DND-41 (cell line): ENCODE results near the gene ARID3A.
A peak's percentile ranks its signal among the peaks of the same experiment; 100 is the strongest.

ENCODE experiments used
- ATAC-seq: fragments of 200-7000 bp; cut with Tn5 transposase; 3 replicates; pipeline ENCODE4 v1.9.1; 2021; ENCODE audit warnings: low read depth; ENCODE audit not compliant: insufficient read depth
- DNase-seq: peaks from one replicate; pipeline ENCODE4 v3.0.0-alpha.2; 2020
- H2AFZ ChIP-seq: 2 replicates; pipeline ENCODE4 v1.6.0; 2012; ENCODE audit warnings: low read depth, low read length
- H3K27ac ChIP-seq: 2 replicates; pipeline ENCODE4 v1.5.1; 2012; ENCODE audit warnings: low read length, inconsistent platforms
- H3K27me3 ChIP-seq: fragments of 200-600 bp; sonication (generic); 2 replicates; pipeline ENCODE4 v1.6.0; 2012; ENCODE audit warnings: low read length, mild to moderate bottlenecking, inconsistent platforms; ENCODE audit not compliant: insufficient read depth, poor library complexity
- H3K36me3 ChIP-seq: 2 replicates; pipeline ENCODE4 v1.5.1; 2012; ENCODE audit warnings: low read length, inconsistent platforms; ENCODE audit not compliant: insufficient read depth
- H3K4me1 ChIP-seq: 2 replicates; pipeline ENCODE4 v1.5.1; 2012; ENCODE audit warnings: mild to moderate bottlenecking, low read length; ENCODE audit not compliant: insufficient read depth
- H3K4me2 ChIP-seq: 2 replicates; pipeline ENCODE4 v1.6.0; 2012; ENCODE audit warnings: mild to moderate bottlenecking, moderate library complexity, low read length, inconsistent platforms; ENCODE audit not compliant: insufficient read depth
- H3K4me3 ChIP-seq, 2 experiments: fragments of 200-600 bp in 1 of 2; shearing (Covaris generic) in 1 of 2; 2 replicates each; pipeline ENCODE4 v1.5.1; 2012 to 2016; ENCODE audit warnings: inconsistent platforms in 2 of 2, low read length in 2 of 2, mild to moderate bottlenecking in 2 of 2, low read depth in 1 of 2, moderate library complexity in 1 of 2
- H3K79me2 ChIP-seq: 2 replicates; pipeline ENCODE4 v1.6.0; 2012; ENCODE audit warnings: low read length, inconsistent platforms; ENCODE audit not compliant: insufficient read depth
- H3K9ac ChIP-seq: 2 replicates; pipeline ENCODE4 v1.6.0; 2012; ENCODE audit warnings: low read depth, mild to moderate bottlenecking, inconsistent platforms, low read length, moderate library complexity
- H3K9me3 ChIP-seq: 2 replicates; pipeline ENCODE4 v1.5.1; 2012; ENCODE audit warnings: low read length, moderate library complexity, mild to moderate bottlenecking, inconsistent platforms; ENCODE audit not compliant: insufficient read depth, severe bottlenecking
- H4K20me1 ChIP-seq: 2 replicates; pipeline ENCODE4 v1.6.0; 2012; ENCODE audit warnings: low read length; ENCODE audit not compliant: insufficient read depth
- CTCF ChIP-seq: IDR thresholded peaks from 2 replicates; pipeline ENCODE4 v1.5.1; 2012; ENCODE audit warnings: borderline replicate concordance, low read length, moderate library complexity, mild to moderate bottlenecking; ENCODE audit not compliant: poor library complexity, severe bottlenecking; ENCODE audit errors: extremely low read depth
- EZH2 ChIP-seq: IDR thresholded peaks from 3 replicates; pipeline ENCODE4 v1.6.1; 2012; ENCODE audit warnings: borderline replicate concordance, low read depth, mild to moderate bottlenecking, moderate library complexity, low read length, inconsistent platforms; ENCODE audit not compliant: severe bottlenecking

ARID3A gene

DNA sequence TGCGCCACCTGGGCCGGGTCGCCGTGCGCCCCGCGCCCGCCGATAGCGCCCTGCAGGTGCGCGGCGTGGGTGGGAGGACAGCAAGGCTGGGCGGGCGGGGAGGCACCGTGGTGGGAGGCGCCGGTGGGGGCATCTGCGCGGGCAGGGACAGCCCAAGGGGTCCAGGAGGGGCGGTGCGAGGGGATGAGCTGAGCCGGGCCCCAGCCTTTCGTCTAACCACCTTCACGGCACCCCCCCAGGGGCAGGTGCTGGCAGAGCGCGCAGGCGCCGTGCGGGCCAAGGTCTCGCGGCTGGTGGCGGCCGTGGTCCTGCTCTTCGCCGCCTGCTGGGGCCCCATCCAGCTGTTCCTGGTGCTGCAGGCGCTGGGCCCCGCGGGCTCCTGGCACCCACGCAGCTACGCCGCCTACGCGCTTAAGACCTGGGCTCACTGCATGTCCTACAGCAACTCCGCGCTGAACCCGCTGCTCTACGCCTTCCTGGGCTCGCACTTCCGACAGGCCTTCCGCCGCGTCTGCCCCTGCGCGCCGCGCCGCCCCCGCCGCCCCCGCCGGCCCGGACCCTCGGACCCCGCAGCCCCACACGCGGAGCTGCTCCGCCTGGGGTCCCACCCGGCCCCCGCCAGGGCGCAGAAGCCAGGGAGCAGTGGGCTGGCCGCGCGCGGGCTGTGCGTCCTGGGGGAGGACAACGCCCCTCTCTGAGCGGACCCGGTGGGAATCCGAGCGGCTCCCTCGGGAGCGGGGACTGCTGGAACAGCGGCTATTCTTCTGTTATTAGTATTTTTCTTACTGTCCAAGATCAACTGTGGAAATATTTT, 5.6 kb upstream of the ARID3A start:
- ATAC-seq (peak; percentile 44), DNase-seq (peak; percentile 58)
- no peak overlapping the region for H2AFZ ChIP-seq
- no peak overlapping the region for H3K27ac ChIP-seq
- H4K20me1 ChIP-seq, result no peaks in the 10 kb centered on the region
- peaks cover 22% of the 10 kb centered on the region for H3K4me1 ChIP-seq
- no peaks in the 10 kb centered on the region for H3K9me3 ChIP-seq
- H3K79me2 ChIP-seq, result peaks cover 5% of the 10 kb centered on the region; the same call in 1 of the 2 replicates
- no peak overlapping the region for H3K4me2 ChIP-seq
- no peak overlapping the region for H3K9ac ChIP-seq
- H3K27me3 ChIP-seq, result peaks cover 3% of the 10 kb centered on the region
- no peaks in the 10 kb centered on the region for H3K36me3 ChIP-seq
- no peak overlapping the region for H3K4me3 ChIP-seq
- TF ChIP-seq CTCF, result no peak
- no peak for TF ChIP-seq EZH2

GRCh38 chr19:924553-925086, 1.2 kb upstream of the ARID3A start:
- H3K27me3 ChIP-seq, result peaks cover 3% of the 10 kb centered on the region
- H3K9me3 ChIP-seq, result no peaks in the 10 kb centered on the region
- peak overlapping the region; percentile 94 for H2AFZ ChIP-seq
- H3K4me3 ChIP-seq, result peak overlapping the region; percentile 99 to 100
- ATAC-seq (no peak), DNase-seq (no peak)
- peaks cover 14% of the 10 kb centered on the region for H3K36me3 ChIP-seq
- peaks cover 40% of the 10 kb centered on the region for H3K79me2 ChIP-seq
- no peak for TF ChIP-seq CTCF
- no peak for TF ChIP-seq EZH2
- peak overlapping the region; percentile 80 for H3K27ac ChIP-seq
- H4K20me1 ChIP-seq, result peaks cover 15% of the 10 kb centered on the region
- H3K4me2 ChIP-seq, result peak overlapping the region; percentile 99
- H3K9ac ChIP-seq, result peak overlapping the region; percentile 98
- H3K4me1 ChIP-seq, result peaks cover 36% of the 10 kb centered on the region

- H2AFZ ChIP-seq, result peak overlapping the region; percentile 94
- H3K27ac ChIP-seq, result peak overlapping the region; percentile 80
- H3K79me2 ChIP-seq, result peaks cover 40% of the 10 kb centered on the region
- H3K4me3 ChIP-seq, result peak overlapping the region; percentile 99 to 100
- ATAC-seq (peak; percentile 74), DNase-seq (no peak)
- H3K4me1 ChIP-seq, result peaks cover 36% of the 10 kb centered on the region
- H3K4me2 ChIP-seq, result peak overlapping the region; percentile 99
- H4K20me1 ChIP-seq, result peaks cover 15% of the 10 kb centered on the region
- peaks cover 3% of the 10 kb centered on the region for H3K27me3 ChIP-seq
- H3K36me3 ChIP-seq, result peaks cover 18% of the 10 kb centered on the region
- no peaks in the 10 kb centered on the region for H3K9me3 ChIP-seq
- H3K9ac ChIP-seq, result peak overlapping the region; percentile 98
- no peak for TF ChIP-seq EZH2
- no peak for TF ChIP-seq CTCF
Observed at GRCh38 chr19:925087-925525, 729 bp upstream of the ARID3A start.
